Purkinje cell (primary cell): ENCODE data around the gene FDCSP. TPM values are rescaled to one million over a fixed set of nuclear protein-coding genes. Genes with fewer than 3 reads are reported as not detected.

Source experiments
- polyA plus RNA-seq: library from polyadenylated mRNA; unstranded; fragments of >200 nt; fragmentation: Nextera tagmentation; gene quantifications from 2 replicates; pipeline ENCODE4 v1.2.1, GENCODE V29; 2014

FDCSP gene
- not detected in 2 replicates for polyA plus RNA-seq

GRCh38 chr4:70225824-70226223, at the start of gene FDCSP:
Gene FDCSP (plus strand): TSS chr4:70226124. CDS start chr4:70231195, 5,071 bp downstream.

GRCh38 chr4:70195425-70195824, 30.5 kb upstream of the FDCSP start, which contains the start of gene ODAM:
Gene ODAM (plus strand): TSS chr4:70195725. CDS start chr4:70196544, 819 bp downstream.

GRCh38 chr4:70242297-70242696, 16.4 kb downstream of the FDCSP start, which contains the start of gene CSN3:
Gene CSN3 (plus strand): TSS chr4:70242597. CDS start chr4:70244820, 2,223 bp downstream.

Other genes starting within 250 kb of the FDCSP start
- gene STATH, start 230.2 kb upstream of the FDCSP start, polyA plus RNA-seq = not detected in 2 replicates
- gene HTN3, start 197.7 kb upstream of the FDCSP start, polyA plus RNA-seq = not detected in 2 replicates
- not detected in 2 replicates for gene HTN1, start 175.7 kb upstream of the FDCSP start, polyA plus RNA-seq
- not detected in 2 replicates for gene PRR27, start 71.9 kb upstream of the FDCSP start, polyA plus RNA-seq
- gene ODAM, start 30.4 kb upstream of the FDCSP start, polyA plus RNA-seq = not detected in 2 replicates
- not detected in 2 replicates for gene CSN3, start 16.5 kb downstream of the FDCSP start, polyA plus RNA-seq
- not detected in 2 replicates for gene CABS1, start 108.9 kb downstream of the FDCSP start, polyA plus RNA-seq
- not detected in 2 replicates for gene SMR3A, start 134.6 kb downstream of the FDCSP start, polyA plus RNA-seq
- not detected in 2 replicates for gene SMR3B, start 157.0 kb downstream of the FDCSP start, polyA plus RNA-seq
- not detected in 2 replicates for gene OPRPN, start 171.8 kb downstream of the FDCSP start, polyA plus RNA-seq
- gene MUC7, start 246.1 kb downstream of the FDCSP start, polyA plus RNA-seq = not detected in 2 replicates